Esophagus mucosa (tissue), 1 donor: ENCODE measurements around the gene GPATCH4. TPM values are rescaled to one million over a fixed set of nuclear protein-coding genes. Genes with fewer than 3 reads are reported as not detected.

Experiments used
- ATAC-seq: fragments of 200-7000 bp; cut with Tn5 transposase; one replicate; pipeline ENCODE4 v1.9.1; 2020
- total RNA-seq: library from RNA; stranded (reverse); gene quantifications from one replicate; pipeline ENCODE4 v1.2.4, GENCODE V29; 2023
- donor health status: DM: yes; HTN: yes; CAD: no.

The GPATCH4 gene
- total RNA-seq, 1 donor from 2014 or later, result 20.3 TPM

DNA sequence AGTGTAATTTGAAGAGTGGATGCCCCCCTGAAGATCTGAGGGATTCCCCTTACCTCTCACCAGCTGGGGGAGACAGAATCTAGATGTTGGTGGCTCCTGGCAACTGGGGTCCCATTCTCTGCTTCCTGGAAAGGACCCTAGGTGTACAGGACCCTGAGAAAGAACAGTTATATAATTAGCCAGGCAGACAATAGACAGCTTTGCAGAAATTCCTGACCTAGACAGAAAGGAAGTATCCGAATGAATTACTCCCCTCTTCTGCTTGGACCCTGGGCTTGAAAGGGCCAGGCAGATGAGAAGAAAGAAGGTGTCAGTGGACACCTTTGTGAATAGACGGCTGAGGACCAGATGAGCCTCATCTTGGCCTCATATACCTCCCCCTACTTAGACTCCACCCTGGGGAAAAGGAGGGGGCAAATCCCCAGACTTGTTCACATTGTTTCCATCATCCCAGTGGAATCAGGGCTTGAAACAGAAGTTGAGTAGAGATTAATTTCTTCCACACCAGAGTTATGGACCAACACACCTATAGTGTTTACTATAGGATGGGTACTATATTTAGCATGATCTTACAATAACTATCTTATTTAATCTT, 27.1 kb downstream of the GPATCH4 start:
- ATAC-seq, result no peak

DNA sequence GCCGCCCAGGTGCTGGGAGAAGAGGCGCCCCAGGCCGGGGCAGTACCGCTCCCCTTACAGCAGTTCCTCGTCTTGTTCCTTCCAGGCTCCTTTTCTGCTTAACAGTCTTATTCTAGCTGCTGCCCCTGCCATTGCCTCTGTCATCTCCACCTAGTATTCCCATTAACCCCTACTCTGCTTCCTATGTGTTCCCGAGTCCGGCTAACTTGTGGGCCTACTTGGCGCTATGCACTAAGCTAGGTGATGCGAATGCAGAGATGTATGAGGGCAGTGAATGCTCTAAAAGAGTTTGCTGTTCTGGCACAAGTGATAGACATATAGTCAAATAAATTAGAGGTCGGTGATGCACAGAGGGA, 28.6 kb downstream of the GPATCH4 start:
- ATAC-seq, result no peak

DNA sequence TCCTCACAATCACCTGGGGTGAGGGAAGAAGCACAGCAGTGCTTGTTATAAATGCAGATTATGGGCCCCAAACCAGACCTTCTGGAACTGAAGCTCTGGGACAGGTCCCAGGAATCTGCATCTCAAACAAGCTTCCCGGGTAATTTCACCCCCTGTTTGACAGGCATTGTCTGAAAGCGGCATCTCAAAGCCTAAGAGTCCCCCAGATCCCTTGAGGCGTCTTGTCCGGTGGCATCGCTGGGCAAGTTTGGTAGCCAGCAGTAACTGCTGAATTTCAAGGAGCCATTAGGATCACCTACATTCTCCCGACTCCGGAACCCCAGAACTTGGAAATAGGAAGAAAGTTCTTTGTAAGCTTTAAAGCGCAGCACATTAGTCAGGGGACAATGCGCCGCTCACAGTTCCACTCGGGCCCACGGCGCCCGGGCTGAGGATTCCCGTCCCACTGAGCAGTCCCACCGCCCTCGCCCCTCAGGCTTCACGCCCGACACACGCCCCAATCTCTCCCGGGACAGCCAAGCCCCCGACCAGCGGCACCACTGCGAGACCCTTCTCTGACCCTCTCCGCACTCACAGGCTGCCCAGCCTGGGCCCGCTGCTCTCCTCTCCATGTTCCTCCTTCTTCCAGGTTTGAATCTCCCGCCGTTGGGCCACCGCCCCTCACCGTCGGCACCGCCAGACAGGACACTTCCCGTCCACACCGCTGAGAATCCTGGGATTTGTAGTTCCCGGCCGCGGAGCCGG, 29.2 kb downstream of the GPATCH4 start, which contains the start of gene IQGAP3:
TSS of gene IQGAP3 (minus strand) at position 647 of the 744 bp plus-strand sequence. CDS start at position 611, 36 bp downstream.
- peak; percentile 90 for ATAC-seq

DNA sequence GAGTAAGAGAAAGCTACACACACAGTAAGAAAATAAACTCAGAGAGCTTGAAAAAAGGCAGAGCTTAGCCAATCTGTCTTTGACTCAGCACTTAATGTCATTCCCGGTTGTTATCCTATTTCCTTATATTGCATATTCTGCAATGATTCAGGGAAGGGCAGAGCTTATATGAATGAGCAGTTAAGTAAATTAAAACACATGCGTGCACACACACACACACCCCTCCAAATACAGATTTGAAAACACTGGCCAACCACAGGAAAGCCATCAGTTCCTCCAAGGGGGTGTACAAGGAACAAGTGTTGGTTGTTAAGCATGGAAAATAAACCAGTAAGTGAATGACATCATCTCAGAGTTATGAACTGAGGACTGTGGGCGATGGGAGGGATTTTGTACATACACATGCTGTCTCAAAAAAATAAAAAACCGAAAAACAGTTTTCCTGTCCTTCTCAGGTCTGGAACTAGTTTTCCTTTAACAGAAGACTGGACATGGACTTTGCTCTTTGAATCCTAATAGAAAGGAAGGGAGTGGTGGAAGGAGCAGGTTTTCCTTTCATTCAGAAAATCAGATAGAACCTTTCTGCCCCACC, 29.9 kb downstream of the GPATCH4 start:
- peak; percentile 80 for ATAC-seq

DNA sequence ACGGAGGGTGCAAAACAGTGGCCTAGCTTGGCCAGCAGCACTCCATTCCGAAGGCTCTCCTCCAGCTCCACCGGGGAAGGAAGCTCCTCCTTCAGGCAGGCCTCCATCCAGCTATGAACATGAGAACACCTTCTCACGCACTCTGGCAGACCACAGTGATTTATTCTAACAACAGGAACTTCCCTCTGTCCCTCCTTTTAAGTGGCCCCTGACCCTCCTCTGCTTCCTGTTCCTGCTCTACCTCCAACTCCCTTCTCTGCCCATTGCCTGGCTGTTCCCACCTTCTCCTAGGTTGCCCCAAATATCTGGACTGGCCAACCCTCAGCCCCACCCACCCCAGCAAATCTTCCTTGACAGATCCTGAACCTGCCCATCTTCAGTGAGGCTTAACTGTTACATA, 34.8 kb downstream of the GPATCH4 start:
- ATAC-seq, result no peak

DNA sequence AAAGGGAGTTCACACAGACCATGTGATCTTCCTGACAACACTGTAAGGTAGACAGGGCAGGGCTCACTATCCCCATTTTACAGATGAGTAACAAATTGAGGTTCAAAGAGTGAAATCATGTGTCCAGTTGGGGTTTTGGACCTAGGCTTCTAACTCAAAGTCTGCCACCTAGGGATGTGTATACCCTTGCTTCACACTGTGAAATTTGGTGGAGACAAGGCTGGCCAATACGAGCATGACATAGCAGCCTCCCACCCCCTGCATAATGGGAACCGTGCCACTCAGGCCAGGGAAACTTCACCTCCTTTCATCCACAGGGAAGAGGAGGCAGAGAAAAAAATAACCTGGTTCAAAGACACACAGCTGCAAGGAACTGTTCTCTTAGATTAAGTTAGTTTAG, 35.8 kb downstream of the GPATCH4 start:
- ATAC-seq, result no peak

DNA sequence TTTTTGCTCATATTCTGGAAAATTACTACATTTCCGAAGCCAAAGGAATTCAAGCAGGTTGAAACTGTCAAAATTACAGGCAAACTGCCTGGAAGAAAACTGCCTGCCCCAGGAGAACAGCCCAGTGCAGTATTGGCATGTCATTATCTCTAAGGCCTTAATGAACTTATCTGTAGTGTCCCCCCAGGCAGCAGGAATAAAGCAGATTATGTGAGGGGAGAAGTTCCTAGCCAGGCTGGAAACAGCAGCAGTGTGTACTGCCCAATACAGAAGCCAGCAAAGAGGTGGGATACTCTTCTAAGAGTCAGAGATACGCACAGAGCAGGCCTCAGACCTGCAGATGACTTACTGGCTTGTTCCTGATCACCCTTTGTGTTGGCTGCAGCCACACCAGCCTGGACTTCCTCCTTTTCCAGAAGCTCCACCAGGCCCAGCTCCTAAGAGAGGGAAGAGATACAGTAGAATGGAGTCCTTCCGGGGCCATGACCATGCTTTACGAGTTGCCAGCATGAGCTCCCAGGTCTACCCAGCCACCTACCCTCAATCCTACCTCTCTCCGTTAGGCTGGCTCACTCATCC, 40.6 kb downstream of the GPATCH4 start:
- ATAC-seq, result no peak

DNA sequence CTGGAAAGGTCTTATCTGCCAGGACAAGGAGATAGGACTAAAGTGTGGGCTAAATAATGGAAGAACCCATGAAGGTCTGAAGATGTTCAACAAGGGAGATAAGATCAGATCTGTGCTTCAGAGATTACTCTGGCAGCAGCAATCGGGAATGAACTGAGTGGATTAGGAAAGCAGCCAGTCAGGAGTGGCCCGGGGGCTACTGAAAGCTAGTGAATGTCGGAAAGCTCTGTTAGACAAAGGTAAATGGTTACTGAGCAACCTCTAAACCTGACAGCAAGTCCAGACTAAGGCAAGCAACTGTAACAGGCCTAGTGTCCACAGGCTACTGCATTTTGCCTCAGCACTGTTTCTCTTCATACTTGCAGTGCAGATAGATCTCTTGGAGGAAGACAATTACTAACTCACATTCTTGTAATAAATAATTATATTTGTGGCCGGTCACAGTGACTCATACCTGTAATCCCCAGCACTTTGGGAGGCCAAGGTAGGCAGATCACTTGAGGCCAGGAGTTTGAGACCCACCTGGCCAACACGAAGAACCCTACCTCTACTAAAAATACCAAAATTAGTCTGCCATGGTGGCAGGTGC, 41.4 kb downstream of the GPATCH4 start:
- no peak for ATAC-seq

DNA sequence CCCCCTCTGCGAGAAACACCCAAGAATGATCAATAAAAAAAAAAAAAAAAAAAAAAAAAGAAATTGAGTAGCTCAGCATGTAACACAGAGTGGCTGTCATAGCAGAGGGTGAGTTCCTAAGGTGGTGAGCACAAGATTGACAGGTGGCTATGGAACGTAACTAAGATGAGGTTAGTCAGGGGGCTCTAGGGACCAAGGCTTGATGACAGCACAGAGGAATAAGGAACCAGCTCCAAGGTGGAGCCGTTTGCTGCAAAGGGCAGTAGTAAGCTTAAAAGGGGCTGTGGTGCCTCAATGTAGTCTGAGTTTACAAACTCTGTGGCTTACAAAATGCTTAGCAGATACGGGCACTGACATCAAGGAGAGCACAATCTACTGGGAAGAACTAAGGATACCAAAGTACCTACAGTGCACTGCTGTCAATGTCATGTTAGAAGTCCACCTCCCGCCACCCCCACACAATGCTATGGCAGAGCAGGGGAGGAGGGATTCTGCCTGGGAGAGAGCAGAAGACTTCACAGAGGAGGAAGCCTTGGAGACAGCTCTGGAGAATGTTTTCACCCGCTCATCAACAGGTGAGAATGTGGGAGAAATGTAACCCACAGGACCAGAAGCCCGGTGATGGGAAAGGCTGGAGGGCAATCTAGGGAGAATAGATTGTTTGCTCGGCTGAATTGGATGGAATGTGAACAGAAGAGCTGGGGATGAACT, 42.0 kb downstream of the GPATCH4 start:
- ATAC-seq, result no peak

DNA sequence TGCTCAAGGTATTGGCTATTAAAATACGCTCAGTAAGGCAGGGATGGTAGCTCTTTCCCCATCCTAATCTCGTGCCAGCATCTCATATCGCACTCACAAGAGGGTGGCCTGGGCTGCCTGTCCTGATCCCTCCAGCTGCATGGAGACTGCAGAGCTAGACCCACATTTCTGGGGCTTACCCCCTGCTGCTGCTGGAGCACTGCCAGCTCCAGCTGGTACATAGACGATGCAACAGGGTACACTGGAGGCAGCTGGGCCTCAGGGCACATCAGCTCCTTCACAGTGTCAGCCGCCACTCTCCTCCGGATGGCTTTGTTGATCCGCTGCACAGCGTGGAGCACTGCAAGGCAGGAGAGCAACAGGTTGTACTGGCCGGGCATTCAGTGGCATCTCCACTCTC, 44.9 kb downstream of the GPATCH4 start:
- no peak for ATAC-seq

DNA sequence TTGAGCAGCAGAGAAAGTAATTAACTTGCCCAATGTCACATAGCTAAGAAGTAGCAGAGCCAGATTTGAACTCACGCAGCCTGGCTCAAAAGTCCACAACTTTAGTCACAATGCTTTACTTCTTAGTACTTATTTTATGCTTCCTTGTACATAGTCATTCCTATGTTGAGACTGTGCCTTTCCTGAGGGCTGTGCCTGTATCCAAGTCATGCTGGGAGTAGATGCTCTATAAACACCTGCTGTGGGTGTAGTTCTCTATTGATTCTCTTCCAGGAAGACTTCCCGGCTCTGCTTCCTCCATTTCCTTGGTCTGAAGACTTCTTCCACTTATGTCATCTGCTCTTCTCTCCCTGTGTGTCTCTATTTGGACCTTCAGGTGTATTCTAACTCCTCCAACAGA, 45.6 kb downstream of the GPATCH4 start:
- no peak for ATAC-seq

DNA sequence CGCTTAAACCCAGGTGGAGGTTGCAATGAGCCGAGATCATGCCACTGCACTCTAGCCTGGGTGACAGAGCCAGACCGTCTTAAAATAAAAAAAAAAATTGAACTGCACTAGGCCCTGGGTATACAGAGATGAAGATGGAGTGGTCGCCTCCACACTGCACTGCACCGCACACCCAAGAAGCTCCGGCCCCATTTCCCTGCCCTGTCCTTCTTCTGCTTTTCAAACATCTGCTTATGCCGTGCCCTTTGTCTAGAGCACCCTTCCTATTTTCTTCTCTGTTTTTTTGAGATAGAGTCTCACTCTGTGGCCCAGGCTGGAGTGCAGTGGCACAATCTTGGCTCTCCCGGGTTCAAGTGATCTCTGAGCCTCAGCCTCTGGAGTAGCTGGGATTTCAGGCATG, 46.3 kb downstream of the GPATCH4 start:
- ATAC-seq, result no peak

DNA sequence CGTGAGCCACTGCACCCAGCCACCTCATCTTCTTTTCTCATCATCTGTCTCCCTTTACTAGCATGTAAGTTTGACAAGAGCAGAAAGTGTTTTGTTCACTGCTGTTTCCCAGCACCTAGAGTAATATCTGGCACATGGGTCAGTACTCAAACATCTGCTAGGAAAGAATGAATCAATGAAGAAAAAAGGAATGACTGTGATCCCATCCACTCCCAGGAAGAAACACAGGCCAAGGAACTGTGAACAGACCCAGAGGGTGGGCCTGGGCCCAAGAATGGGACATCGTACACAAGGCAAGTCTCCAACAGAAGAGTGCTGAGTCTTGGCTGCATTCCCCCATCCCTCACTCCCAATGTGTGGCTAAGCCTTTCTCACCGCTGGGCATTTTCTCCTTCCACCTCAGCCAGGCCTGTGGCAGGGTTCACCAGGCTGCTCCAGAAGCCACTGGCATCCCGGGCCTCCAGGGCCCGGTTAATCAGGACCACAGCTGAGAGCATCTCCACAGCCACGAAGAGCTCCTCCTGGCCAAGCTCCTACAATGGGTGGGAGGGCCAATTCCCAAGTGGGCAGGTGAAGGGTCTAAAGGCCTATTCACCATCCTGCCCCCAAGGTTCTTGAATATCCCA, 47.3 kb downstream of the GPATCH4 start:
- ATAC-seq, result no peak

DNA sequence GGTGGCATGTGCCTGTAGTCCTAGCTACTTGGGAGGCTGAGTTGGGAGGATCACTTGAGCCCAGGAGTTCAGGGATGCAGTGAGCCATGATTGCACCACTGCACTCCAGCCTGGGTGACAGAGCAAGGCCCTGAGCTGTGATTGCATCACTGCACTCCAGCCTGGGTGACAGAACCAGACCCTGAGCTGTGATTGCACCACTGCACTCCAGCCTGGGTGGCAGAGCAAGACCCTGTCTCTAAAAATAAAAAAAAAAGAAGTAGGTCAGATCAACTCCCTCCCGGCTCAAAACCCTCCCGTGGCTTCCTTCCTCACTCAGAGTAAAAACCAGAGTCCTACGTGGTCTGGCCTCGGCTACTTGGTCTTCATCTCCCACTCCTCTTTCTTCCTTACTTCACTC, 48.3 kb downstream of the GPATCH4 start:
- peak; percentile 30 for ATAC-seq

DNA sequence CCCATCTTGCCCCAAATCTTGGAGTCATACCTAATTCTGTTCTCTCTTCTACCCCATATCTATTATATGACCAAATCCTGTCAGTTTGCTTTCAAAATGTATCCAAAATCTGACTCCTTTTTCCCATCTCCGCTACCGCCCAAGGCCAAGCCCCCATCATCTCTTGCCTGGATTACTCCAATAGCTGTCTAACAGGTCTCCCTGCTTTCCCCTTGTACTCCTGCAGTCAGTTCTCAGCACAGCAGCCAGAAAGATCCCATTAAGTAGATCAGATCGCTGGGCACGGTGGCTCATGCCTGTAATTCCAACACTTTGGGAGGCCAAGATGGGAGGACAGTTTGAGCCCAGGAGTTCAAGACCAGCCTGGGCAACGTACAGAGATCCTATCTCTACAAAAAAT, 48.8 kb downstream of the GPATCH4 start:
- ATAC-seq, result no peak

DNA sequence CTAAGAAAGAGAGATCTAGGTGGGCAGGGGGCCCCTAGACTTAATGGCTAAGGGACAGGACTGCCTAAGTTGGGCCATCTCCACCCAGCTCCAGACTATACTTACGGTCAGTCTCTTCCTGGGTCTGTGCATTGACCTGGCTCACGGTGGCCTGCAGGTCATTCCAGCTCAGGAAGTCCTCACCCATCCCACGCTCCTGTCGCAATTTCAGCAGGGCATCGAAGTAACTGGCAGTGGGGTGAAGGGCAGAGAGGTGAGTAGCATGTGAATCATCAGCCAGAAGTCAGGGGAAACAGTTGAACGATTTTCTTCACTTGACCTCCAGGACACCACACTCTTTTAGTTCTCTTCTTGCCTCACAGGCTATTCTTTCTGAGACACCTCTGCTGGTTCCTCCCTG, 49.4 kb downstream of the GPATCH4 start:
- ATAC-seq, result no peak

DNA sequence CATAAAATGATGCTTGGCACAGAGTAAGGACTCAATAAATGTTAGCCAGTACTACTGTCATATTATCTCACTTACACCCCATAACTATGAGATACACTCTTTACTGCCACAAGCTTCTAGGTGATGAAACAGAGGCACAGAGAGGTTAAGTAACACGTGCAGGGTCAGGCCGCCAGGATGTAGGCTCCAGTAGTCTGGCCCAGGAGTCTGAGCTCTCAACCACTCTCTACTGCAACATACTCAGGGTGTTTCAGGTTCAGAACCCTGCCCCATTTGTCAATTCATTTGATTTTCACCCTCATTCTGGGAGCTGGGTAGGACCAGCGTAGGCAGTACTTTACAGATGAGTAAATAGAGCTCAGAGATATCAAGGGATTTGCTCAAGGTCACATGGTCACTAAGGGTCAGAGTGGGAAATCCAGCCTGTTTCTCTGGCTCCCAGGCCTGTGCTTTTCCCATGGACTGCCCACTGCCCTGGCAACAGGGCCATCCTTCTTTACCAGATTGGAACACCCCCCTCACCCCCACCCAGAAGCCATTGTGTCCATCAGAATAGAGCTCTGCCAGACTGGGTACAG, 50.1 kb downstream of the GPATCH4 start:
- ATAC-seq, result no peak

DNA sequence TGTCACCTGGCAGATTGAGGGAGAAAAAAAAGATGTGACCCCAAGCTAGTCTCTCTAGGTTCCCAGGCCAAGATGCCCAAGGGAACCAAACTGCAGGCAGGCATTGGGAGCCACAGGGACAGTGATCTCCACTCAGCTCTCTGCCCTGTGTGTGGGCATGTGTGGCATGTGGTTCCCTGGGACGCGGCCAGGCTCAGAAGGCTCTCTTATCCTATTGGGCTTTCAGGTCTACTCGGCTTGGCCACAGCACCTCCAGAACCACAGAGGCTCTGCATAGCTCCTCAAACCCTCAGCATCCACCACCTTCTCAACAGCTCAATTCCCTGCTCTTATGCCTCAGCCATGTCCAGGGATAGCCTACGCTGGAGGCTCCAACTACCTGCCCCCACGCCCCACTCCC, 50.9 kb downstream of the GPATCH4 start:
- no peak for ATAC-seq

DNA sequence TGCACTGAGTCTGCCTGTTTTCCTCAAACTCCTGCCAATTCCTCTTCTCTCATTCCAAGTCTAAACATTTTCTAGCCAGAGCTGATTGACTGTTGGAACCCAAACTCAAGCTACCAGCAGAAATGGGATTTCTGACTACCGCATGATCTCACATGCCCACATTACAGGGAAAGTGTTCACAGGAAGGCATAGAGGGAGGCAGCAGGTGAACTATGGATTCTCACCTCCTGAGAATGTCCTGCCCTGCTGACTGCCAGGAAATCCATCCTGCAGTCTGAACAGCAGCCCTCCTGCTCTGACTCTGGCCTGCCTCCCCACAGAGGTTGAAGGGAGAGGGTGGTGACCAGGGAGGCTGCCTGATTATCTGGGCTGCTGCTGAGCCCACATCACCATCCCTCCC, 51.4 kb downstream of the GPATCH4 start:
- no peak for ATAC-seq

DNA sequence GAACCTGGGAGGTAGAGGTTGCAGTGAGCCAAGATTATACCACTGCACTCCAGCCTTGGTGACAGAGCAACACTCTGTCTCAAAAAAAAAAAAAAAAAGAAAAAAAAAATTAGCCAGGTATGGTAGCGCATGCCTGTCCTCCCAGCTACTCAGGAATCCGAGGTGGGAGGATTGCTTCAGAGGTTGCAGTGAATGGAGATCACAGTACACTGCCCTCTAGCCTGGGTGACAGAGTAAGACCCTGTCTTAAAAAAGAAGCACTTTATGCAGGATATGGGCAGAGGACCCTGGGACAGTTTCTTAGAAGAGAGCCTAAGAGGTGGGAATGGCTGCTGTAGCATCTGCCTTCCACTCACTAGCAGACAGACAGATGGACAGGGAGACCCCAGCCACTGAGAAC, 51.9 kb downstream of the GPATCH4 start:
- no peak for ATAC-seq

DNA sequence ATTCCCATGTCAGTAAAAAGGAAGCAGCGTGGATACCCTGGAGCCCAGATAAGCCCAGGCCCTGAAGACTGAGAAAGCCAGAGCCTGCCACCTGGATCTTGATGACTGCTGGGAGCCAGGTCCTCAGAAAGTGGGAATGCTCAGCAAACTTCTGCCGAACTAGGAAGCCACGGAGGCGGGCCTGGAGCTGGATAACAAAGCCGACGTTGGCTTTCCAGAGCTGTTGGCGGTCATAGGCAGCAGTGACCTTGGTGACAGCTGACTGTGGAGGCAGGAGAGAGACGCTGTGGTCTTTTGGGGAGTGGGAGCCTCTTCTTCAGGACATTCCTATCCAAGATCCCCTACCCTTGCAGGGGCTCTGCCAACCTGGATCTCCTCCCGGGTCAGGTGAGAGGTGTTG, 53.3 kb downstream of the GPATCH4 start:
- no peak for ATAC-seq

DNA sequence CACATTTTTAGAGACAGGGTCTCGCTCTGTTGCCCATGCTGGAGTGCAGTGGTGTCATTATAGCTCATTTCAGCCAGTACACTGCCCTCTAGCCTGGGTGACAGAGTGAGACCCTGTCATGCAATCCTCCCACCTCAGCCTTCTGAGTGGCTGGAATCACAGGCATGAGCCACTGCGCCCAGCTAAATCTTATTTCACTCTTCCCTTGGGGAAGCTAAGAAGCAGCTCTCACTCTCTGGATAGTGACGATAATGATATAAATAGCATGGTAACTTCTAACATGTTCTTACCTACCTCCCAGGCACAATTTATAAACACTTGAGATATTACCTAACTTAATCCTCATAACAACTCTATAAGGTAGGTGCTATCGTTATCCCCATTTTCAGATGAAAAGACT, 53.8 kb downstream of the GPATCH4 start:
- ATAC-seq, result no peak
